ENCODE data around the gene HBA2.
"Not testable (repeated sequence)": the region's sequence is repeated elsewhere in the genome, so short reads cannot be mapped to it uniquely, and the experiment has no call there.

The HBA2 gene

GRCh38 chr16:155031-155398, 17.7 kb upstream of the HBA2 start:
- DNase-seq (ENCODE audit: low read depth): no peak

- no peak for DNase-seq (ENCODE audit: low read depth)
Measured at GRCh38 chr16:159136-159849, 13.4 kb upstream of the HBA2 start.

- not testable (repeated sequence) for DNase-seq (ENCODE audit: low read depth)
Measured at GRCh38 chr16:160242-160641, 12.4 kb upstream of the HBA2 start.

GRCh38 chr16:160691-161190, 11.9 kb upstream of the HBA2 start:
- no peak for DNase-seq (ENCODE audit: low read depth)

GRCh38 chr16:162271-162991, 10.2 kb upstream of the HBA2 start:
- DNase-seq (ENCODE audit: low read depth): no peak

- not testable (repeated sequence) for DNase-seq (ENCODE audit: low read depth)
Measured at GRCh38 chr16:163139-163538, 9.5 kb upstream of the HBA2 start.

- not testable (repeated sequence) for DNase-seq (ENCODE audit: low read depth)
Measured at GRCh38 chr16:163696-164095, 9.0 kb upstream of the HBA2 start.

- DNase-seq (ENCODE audit: low read depth): not testable (repeated sequence)
Measured at GRCh38 chr16:164134-164823, 8.4 kb upstream of the HBA2 start.

- DNase-seq (ENCODE audit: low read depth): no peak
Measured at GRCh38 chr16:164827-165538, 7.7 kb upstream of the HBA2 start.

- no peak for DNase-seq (ENCODE audit: low read depth)
Measured at GRCh38 chr16:165539-166374, 6.9 kb upstream of the HBA2 start, which contains the start of gene HBM. Gene HBM (plus strand): TSS chr16:165978. CDS start chr16:165998, 20 bp downstream.

GRCh38 chr16:166375-167121, 6.1 kb upstream of the HBA2 start:
- DNase-seq (ENCODE audit: low read depth): no peak

- DNase-seq (ENCODE audit: low read depth): no peak
Measured at GRCh38 chr16:167122-167690, 5.5 kb upstream of the HBA2 start.

GRCh38 chr16:168424-168823, 4.3 kb upstream of the HBA2 start:
- no peak for DNase-seq (ENCODE audit: low read depth)

GRCh38 chr16:169014-169413, 3.7 kb upstream of the HBA2 start:
- no peak for DNase-seq (ENCODE audit: low read depth)

GRCh38 chr16:170088-170507, 2.6 kb upstream of the HBA2 start:
- not testable (repeated sequence) for DNase-seq (ENCODE audit: low read depth)

GRCh38 chr16:170788-171187, 1.9 kb upstream of the HBA2 start:
- DNase-seq (ENCODE audit: low read depth): no peak

GRCh38 chr16:173211-173854, 657 bp downstream of the HBA2 start:
- not testable (repeated sequence) for DNase-seq (ENCODE audit: low read depth)

- not testable (repeated sequence) for DNase-seq (ENCODE audit: low read depth)
Measured at GRCh38 chr16:173928-174769, 1.5 kb downstream of the HBA2 start.
